HepG2 (cell line): ENCODE results near the gene MASP2. TPM values are rescaled to one million over a fixed set of nuclear protein-coding genes. Genes with fewer than 3 reads are reported as not detected.

ENCODE experiments used
- ESRRA ChIP-seq: sonication (generic); formaldehyde crosslinking; IDR thresholded peaks from 2 replicates; pipeline ENCODE4 v1.5.1; 2020; ENCODE audit warnings: mild to moderate bottlenecking, low read depth, missing genetic modification reagents
- HIVEP1 ChIP-seq: sonication (generic); formaldehyde crosslinking; IDR thresholded peaks from 2 replicates; pipeline ENCODE4 v1.4.0; 2020; ENCODE audit warnings: mild to moderate bottlenecking, missing genetic modification reagents
- KAT8 ChIP-seq: IDR thresholded peaks from 2 replicates; pipeline ENCODE4 v1.6.1; 2016; ENCODE audit warnings: missing genetic modification reagents, missing compliant biosample characterization
- KLF12 ChIP-seq: sonication (generic); formaldehyde crosslinking; IDR thresholded peaks from 2 replicates; pipeline ENCODE4 v1.4.0; 2020; ENCODE audit warnings: missing genetic modification reagents, borderline replicate concordance
- MAZ ChIP-seq, 2 experiments: sonication (generic) in 1 of 2; formaldehyde crosslinking in 1 of 2; IDR thresholded peaks; 2 replicates each; pipeline versions ENCODE4 v1.5.0 to v1.6.1; 2012 to 2020; ENCODE audit warnings: low read depth in 2 of 2, mild to moderate bottlenecking in 2 of 2, borderline replicate concordance in 1 of 2, improper control_type of control experiment in 1 of 2, low read length in 1 of 2, missing genetic modification reagents in 1 of 2, moderate library complexity in 1 of 2
- NAIF1 ChIP-seq: sonication (generic); formaldehyde crosslinking; IDR thresholded peaks from 2 replicates; pipeline ENCODE4 v1.5.0; 2020; ENCODE audit warnings: mild to moderate bottlenecking, missing genetic modification reagents, borderline replicate concordance
- NCOA2 ChIP-seq: sonication (generic); formaldehyde crosslinking; IDR thresholded peaks from 2 replicates; pipeline ENCODE4 v1.8.0; 2022; ENCODE audit warnings: inconsistent platforms
- PLRG1 ChIP-seq: fragments of 450-650 bp; conservative IDR thresholded peaks from 2 replicates; pipeline ENCODE4 v1.6.1; 2016
- POLR2AphosphoS5 ChIP-seq: IDR thresholded peaks from 2 replicates; pipeline ENCODE4 v1.6.1; 2012; ENCODE audit warnings: low read depth, low read length
- RBFOX2 ChIP-seq: fragments of 200-400 bp; formaldehyde crosslinking; IDR thresholded peaks from 2 replicates; pipeline ENCODE4 v1.6.1; 2017; ENCODE audit warnings: low read depth, mild to moderate bottlenecking, low read length
- SATB2 ChIP-seq: sonication (generic); formaldehyde crosslinking; IDR thresholded peaks from 2 replicates; pipeline ENCODE4 v1.5.0; 2020; ENCODE audit warnings: missing genetic modification reagents
- ZNF207 ChIP-seq: fragments of 450-650 bp; IDR thresholded peaks from 2 replicates; pipeline ENCODE4 v1.6.1; 2016; ENCODE audit warnings: antibody characterized with exemption, borderline replicate concordance
- ZNF460 ChIP-seq: sonication (generic); formaldehyde crosslinking; IDR thresholded peaks from 2 replicates; pipeline ENCODE4 v1.5.1; 2020; ENCODE audit warnings: missing genetic modification reagents, mild to moderate bottlenecking, borderline replicate concordance
- polyA plus RNA-seq, 8 experiments: library from polyadenylated mRNA; depleted of rRNA in 3 of 8; stranded (reverse) in 7 of 8; unstranded in 1 of 8; fragments of >200 nt; fragmentation: Illumina TruSeq in 4 of 8; extraction: Trizol in 4 of 8; gene quantifications; 2 replicates each; pipeline versions ENCODE4 v1.2.1 to v1.2.3, GENCODE V29; 2011 to 2016; ENCODE audit warnings: low read depth in 4 of 8, missing spikeins in 1 of 8, mixed read lengths in 1 of 8; ENCODE audit not compliant: insufficient read depth in 1 of 8
- total RNA-seq, 5 experiments: library from RNA; depleted of rRNA; stranded (reverse); fragments of >200 nt; fragmentation: Illumina TruSeq; extraction: Trizol; gene quantifications; 2 replicates each; pipeline ENCODE4 v1.2.3, GENCODE V29; 2016; ENCODE audit warnings: low read depth in 1 of 5
- TF ChIP-seq, protein P1 (sequence below): sonication (generic); formaldehyde crosslinking; IDR thresholded peaks from 2 replicates; pipeline ENCODE4 v1.8.0; 2022; ENCODE audit warnings: missing genetic modification reagents, mild to moderate bottlenecking, borderline replicate concordance
- TF ChIP-seq, protein P2 (sequence below): sonication (generic); formaldehyde crosslinking; IDR thresholded peaks from 2 replicates; pipeline ENCODE4 v1.4.0; 2020; ENCODE audit warnings: mild to moderate bottlenecking, missing genetic modification reagents
- TF ChIP-seq, protein P3 (sequence below): sonication (generic); formaldehyde crosslinking; IDR thresholded peaks from 2 replicates; pipeline ENCODE4 v1.5.0; 2020; ENCODE audit warnings: mild to moderate bottlenecking, missing genetic modification reagents
- TF ChIP-seq, protein P4 (sequence below): sonication (generic); formaldehyde crosslinking; conservative IDR thresholded peaks from 2 replicates; pipeline ENCODE4 v1.4.0; 2020; ENCODE audit warnings: missing genetic modification reagents
- TF ChIP-seq, protein P5 (sequence below): sonication (generic); formaldehyde crosslinking; IDR thresholded peaks from 2 replicates; pipeline ENCODE4 v1.9.0; 2022; ENCODE audit warnings: low read depth, missing genetic modification reagents
- TF ChIP-seq, protein P6 (sequence below): sonication (generic); formaldehyde crosslinking; IDR thresholded peaks from 2 replicates; pipeline ENCODE4 v1.4.0; 2020; ENCODE audit warnings: missing genetic modification reagents, low read depth, mild to moderate bottlenecking, borderline replicate concordance

Gene MASP2
- total and polyA plus RNA-seq, 2 of the 13 experiments (the other 11 are each of a cell fraction or from before 2014, with no cell fraction given), result 7.1 to 11.8 TPM

DNA sequence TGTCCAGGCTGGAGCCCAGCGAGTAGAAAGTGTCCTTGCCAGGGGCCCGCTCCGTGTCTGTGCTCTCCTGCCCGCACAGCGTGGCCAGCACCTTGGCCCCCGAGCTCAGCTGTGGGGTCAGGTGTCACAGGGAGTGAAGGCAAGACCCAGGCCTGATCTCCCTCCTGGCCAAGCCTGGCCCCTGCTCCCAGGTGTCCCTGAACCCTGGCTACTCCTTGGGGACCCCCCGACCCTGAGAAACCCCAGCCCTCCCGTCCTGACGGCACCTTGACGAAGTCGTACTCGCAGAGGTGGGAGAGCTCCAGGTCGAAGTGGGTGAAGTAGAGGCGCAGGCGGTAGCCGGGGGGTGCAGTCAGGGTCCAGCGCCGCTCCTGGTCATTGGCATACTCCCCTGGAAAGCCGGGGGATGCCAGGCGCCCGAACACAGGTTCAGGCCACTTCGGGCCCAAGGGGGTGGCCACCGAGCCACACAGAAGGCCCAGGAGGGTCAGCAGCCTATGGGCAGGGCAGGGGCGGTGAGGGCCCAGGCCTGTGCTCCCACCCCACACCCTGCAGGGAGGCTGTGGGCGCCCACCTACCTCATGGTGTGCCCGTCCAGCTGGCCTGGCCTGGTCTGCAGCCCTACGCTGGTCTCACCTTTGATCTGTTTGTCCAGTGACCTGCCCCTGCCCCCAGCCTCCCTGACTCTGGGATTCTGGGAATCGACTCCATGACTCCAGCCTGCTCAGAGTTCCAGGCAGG, at the start of gene MASP2 (continued):
- no peak for TF ChIP-seq MAZ (IDR thresholded peaks at IDR 0.05; ENCODE audit: borderline replicate concordance, low read depth, low read length)
- no peak; the same call in 1 of the 2 replicates for TF ChIP-seq MAZ (CRISPR knock-in tag; IDR thresholded peaks at IDR 0.05; ENCODE audit: low read depth)
- TF ChIP-seq, protein P1, sequence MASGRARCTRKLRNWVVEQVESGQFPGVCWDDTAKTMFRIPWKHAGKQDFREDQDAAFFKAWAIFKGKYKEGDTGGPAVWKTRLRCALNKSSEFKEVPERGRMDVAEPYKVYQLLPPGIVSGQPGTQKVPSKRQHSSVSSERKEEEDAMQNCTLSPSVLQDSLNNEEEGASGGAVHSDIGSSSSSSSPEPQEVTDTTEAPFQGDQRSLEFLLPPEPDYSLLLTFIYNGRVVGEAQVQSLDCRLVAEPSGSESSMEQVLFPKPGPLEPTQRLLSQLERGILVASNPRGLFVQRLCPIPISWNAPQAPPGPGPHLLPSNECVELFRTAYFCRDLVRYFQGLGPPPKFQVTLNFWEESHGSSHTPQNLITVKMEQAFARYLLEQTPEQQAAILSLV (CRISPR knock-in tag), result peak; percentile 32; the same call in 1 of the 2 replicates
- TF ChIP-seq HIVEP1, result 0 out of 2 replicates have a peak, but pooled peaks have one; percentile 34
- TF ChIP-seq NAIF1 (CRISPR knock-in tag), result no peak
- TF ChIP-seq ZNF460, result no peak
- TF ChIP-seq, protein P2, sequence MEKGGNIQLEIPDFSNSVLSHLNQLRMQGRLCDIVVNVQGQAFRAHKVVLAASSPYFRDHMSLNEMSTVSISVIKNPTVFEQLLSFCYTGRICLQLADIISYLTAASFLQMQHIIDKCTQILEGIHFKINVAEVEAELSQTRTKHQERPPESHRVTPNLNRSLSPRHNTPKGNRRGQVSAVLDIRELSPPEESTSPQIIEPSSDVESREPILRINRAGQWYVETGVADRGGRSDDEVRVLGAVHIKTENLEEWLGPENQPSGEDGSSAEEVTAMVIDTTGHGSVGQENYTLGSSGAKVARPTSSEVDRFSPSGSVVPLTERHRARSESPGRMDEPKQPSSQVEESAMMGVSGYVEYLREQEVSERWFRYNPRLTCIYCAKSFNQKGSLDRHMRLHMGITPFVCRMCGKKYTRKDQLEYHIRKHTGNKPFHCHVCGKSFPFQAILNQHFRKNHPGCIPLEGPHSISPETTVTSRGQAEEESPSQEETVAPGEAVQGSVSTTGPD (CRISPR knock-in tag), result no peak
- TF ChIP-seq NCOA2 (CRISPR knock-in tag), result peak; percentile 33
- no peak for TF ChIP-seq ZNF207
- TF ChIP-seq KAT8, result peak; percentile 55; the same call in 1 of the 2 replicates
- TF ChIP-seq, protein P3, sequence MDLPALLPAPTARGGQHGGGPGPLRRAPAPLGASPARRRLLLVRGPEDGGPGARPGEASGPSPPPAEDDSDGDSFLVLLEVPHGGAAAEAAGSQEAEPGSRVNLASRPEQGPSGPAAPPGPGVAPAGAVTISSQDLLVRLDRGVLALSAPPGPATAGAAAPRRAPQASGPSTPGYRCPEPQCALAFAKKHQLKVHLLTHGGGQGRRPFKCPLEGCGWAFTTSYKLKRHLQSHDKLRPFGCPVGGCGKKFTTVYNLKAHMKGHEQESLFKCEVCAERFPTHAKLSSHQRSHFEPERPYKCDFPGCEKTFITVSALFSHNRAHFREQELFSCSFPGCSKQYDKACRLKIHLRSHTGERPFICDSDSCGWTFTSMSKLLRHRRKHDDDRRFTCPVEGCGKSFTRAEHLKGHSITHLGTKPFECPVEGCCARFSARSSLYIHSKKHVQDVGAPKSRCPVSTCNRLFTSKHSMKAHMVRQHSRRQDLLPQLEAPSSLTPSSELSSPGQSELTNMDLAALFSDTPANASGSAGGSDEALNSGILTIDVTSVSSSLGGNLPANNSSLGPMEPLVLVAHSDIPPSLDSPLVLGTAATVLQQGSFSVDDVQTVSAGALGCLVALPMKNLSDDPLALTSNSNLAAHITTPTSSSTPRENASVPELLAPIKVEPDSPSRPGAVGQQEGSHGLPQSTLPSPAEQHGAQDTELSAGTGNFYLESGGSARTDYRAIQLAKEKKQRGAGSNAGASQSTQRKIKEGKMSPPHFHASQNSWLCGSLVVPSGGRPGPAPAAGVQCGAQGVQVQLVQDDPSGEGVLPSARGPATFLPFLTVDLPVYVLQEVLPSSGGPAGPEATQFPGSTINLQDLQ (CRISPR knock-in tag), result 0 out of 2 replicates have a peak, but pooled peaks have one; percentile 59
- TF ChIP-seq, protein P4, sequence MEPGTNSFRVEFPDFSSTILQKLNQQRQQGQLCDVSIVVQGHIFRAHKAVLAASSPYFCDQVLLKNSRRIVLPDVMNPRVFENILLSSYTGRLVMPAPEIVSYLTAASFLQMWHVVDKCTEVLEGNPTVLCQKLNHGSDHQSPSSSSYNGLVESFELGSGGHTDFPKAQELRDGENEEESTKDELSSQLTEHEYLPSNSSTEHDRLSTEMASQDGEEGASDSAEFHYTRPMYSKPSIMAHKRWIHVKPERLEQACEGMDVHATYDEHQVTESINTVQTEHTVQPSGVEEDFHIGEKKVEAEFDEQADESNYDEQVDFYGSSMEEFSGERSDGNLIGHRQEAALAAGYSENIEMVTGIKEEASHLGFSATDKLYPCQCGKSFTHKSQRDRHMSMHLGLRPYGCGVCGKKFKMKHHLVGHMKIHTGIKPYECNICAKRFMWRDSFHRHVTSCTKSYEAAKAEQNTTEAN (CRISPR knock-in tag), result no peak
- TF ChIP-seq POLR2AphosphoS5, result peak; percentile 78
- TF ChIP-seq SATB2 (CRISPR knock-in tag), result no peak
- TF ChIP-seq, protein P5, sequence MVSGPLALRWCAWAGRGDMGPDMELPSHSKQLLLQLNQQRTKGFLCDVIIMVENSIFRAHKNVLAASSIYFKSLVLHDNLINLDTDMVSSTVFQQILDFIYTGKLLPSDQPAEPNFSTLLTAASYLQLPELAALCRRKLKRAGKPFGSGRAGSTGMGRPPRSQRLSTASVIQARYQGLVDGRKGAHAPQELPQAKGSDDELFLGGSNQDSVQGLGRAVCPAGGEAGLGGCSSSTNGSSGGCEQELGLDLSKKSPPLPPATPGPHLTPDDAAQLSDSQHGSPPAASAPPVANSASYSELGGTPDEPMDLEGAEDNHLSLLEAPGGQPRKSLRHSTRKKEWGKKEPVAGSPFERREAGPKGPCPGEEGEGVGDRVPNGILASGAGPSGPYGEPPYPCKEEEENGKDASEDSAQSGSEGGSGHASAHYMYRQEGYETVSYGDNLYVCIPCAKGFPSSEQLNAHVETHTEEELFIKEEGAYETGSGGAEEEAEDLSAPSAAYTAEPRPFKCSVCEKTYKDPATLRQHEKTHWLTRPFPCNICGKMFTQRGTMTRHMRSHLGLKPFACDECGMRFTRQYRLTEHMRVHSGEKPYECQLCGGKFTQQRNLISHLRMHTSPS, result peak; percentile 52
- peak; percentile 34; the same call in 1 of the 2 replicates for TF ChIP-seq KLF12
- TF ChIP-seq ESRRA (CRISPR knock-in tag), result 0 out of 2 replicates have a peak, but pooled peaks have one; percentile 38
- no peak for TF ChIP-seq PLRG1
- TF ChIP-seq, protein P6, sequence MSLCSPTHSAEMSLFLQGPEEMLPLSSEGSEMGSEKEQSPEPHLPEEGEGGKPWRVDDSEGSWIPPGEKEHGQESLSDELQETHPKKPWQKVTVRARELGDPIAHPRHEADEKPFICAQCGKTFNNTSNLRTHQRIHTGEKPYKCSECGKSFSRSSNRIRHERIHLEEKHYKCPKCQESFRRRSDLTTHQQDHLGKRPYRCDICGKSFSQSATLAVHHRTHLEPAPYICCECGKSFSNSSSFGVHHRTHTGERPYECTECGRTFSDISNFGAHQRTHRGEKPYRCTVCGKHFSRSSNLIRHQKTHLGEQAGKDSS (CRISPR knock-in tag), result peak; percentile 49; the same call in 1 of the 2 replicates
- TF ChIP-seq RBFOX2, result peak; percentile 89
